Activated CD8-positive, alpha-beta memory T cell treated with anti-CD3 and anti-CD28 coated beads, Interleukin-2, amount 50 U/mL, for 48 hours (primary cell): ENCODE results near the gene TH.

Source experiments
- DNase-seq: peaks from one replicate; pipeline ENCODE4 v3.0.0-alpha.2; 2020

TH gene

DNA sequence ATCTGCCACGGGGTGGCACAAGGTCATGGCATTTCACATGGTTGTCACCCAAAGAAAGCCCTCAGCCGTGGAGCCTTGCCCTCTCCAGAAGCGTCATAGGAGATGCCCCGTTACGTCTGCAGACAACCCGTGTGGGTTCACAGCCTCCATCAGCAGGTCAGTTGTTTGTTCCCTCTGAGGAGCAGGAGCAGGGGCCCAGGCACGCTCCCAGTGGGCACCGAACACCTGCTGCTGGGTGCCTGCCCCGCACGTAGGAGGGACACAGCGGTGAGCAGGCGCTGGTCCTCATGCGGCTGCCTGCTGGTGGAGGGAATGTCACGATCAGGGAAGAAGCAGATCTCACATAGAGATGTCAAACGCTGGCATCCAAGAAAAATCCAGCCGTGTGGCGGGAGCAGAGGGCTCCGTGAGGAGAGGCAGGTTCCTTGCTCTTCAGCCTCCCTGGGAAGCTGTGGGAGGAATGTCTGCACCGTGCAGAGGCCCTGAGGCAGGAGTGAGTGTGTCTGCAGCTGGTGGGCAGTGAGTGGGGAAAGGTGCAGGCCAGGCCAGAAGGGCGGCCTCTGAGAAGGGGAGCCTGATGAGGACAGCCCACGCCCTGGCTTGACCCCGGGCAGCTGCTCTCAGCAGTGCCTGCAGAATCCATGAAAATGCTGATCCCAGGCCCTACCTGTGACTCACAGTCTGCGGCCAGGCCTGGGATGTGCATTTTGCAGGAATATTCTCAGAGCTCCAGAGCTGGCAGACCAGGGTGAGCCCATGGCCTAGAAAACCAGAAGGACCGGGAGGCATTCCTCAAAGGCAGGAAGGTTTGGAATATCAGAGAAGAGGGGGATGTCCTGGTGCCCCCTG is 36.4 kb upstream of the TH start:
- DNase-seq = peak; percentile 36

DNA sequence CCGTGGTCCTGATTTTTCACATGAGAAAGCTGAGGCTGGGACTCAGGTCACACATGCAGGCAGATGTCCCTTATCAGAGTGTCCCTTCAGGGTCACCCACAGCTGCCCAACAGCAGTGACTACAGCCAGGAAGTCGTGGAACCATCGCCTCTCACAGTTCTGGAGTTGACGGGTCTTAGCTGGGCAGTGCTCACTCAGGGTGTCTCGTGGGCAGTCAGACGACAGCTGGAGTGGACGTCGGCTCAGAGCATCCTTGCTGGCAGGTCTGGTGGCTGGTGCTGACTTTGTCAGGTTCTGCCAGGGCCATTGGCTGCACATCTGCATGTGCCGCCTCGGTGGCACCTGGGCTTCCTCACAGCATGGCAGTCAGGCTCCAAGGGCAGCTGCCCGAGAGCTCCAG is 35.6 kb upstream of the TH start:
- no peak for DNase-seq

DNA sequence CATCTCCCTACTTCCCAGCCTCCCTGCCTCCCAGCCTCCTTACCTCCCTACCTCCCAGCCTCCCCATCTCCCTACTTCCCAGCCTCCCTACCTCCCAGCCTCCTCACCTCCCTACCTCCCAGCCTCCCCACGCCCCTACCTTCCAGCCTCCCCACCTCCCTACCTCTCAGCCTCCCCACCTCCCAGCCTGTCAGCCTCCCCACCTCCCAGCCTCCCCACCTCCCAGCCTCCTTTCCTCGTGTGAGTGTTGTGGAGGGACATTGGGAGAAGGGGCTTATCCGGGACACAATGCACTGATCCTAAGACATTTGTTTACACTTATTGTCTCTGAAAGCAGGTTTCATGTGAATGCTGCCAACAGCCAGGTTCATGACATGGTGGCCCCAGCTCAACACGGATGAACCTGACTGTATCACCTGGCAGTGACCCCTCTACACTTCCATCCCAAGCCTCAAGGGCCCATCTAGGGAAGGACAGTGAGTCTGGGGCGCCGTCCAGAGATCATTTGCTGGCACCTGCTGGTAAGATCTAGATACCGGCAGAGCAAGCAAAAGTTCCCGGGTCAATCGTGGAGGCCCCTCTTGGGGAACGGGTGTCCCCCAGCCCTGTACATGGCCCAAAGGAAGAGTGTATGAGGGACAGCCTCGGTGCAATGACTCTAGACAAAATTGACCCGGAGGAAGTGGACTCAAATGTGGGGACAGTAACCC is 34.5 kb upstream of the TH start:
- DNase-seq = peak; percentile 35

DNA sequence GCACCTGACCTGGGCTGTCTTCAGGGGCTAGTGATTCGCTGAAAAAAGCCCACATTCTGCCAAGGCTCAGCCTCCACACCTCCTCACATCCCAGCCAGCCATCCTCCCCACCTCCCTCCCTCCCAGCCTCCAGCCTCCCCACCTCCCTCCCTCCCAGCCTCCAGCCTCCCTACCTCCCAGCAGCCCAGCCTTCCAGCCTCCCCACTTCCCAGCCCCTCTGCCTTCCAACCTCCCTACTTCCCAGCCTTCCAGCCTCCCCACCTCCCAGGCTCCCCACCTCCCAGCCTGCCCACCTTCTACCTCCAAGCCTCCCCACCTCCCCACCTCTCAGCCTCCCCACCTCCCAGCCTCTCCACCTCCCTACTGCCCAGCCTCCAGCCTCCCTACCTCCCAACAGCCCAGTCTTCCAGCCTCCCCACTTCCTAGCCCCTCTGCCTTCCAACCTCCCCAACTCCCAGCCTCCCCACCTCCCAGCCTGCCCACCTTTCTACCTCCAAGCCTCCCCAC is 33.7 kb upstream of the TH start:
- no peak for DNase-seq

DNA sequence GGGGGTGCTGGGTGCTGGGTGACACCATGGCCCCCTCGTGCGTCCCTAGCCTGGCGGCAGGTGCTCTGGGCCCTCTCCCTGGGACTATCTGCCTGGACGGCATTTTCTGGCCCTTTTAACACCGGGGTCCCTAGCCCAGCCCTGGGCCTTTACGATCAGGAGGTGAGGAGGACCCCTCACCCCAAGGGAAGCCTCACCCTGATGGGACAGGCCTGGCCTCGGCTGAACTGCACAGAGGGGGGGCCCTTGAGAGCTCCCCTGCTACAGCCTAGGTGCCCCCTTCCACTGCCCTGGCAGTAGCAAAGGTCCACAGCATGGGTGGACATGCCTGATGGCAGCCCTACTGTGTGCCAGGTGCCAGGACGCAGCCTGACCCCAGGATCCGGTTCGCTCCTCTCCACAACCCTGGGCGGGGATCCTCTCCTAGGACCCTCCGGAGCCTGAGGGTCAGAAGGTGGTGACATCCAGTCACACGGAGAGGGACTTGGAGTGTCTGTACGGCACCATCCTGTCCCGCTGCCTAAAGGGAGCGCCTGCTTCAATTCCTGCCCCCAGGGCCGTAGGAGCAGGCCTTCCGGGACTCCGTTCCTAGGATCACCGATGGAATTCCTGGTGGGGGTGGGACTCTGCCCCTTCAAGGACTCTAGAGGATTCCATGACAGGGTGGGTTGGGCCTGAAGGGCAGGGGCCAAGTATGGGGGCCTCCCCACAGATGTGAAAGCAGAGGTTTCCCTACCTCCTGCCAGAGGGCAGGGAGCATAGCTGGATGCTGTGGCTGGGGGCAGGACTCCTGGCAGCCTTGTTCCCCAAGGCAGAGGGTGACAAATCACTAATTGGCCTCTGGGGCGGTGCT is 33.0 kb upstream of the TH start:
- DNase-seq = peak; percentile 30

DNA sequence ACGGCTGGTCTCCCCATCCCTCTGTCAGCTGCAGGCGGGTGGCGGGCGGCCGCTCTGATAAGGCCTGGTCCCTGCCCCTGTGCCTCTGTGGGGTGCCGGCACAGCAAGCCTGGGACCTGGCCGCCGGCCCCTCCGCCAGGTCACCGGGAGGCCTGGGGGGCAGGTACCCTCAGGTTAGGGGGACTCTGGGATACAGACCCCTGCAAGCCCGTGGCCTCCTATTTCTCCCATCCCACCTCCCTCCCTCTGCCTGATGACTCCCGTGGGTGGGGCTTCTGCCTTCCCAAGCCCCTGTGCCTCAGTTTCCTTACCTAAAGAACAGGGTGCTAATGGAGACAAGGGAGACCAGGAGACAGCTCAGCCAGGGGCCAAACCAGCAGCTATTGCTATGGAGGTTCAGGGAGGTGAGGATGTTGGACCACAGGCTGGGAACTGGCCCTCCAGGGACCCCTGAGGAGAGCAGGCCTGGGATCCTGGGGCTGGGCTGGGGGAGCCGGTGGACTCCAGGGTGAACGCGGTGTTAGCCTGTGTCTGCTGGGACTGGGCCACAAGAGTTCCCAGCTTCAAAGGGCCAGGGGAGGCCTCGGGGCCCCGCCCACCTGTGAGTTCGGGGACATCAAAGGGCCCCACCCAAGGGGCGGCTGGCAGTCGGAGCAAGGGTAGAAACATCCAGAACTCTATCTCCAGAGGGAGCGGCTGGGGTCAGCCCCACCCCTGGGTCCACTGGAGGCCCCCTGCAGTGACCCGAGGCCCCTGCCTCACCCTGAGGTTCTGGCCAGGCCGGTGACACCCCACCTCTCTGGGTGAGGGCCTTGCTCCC is 32.0 kb upstream of the TH start:
- no peak for DNase-seq

DNA sequence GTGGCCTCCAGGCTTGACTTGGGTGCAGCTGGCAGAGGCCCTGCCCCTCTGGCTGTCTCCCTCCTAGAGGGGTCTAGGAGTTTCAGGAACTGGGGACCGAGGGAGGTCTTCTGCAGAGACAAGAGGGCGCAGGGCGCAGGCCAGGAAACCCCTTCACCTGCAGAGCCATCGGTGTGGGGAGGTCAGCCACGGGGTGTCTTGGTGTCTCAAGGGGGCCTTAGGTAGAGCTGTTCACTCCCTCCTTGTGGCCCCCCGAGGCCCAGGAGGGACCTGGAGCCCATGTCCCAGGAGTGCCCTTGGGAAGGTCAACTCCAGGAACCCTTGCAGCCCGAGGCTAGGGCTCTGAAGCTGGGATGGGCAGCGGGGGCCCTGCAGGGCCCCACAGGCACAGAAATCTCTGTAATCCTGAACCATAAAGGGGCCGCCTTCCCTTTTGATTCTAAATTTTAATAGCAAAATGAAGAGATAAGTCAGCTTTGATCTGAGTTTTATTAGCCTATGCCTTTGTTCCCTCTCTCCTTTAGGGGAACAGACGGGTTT is 31.4 kb upstream of the TH start:
- DNase-seq = no peak

DNA sequence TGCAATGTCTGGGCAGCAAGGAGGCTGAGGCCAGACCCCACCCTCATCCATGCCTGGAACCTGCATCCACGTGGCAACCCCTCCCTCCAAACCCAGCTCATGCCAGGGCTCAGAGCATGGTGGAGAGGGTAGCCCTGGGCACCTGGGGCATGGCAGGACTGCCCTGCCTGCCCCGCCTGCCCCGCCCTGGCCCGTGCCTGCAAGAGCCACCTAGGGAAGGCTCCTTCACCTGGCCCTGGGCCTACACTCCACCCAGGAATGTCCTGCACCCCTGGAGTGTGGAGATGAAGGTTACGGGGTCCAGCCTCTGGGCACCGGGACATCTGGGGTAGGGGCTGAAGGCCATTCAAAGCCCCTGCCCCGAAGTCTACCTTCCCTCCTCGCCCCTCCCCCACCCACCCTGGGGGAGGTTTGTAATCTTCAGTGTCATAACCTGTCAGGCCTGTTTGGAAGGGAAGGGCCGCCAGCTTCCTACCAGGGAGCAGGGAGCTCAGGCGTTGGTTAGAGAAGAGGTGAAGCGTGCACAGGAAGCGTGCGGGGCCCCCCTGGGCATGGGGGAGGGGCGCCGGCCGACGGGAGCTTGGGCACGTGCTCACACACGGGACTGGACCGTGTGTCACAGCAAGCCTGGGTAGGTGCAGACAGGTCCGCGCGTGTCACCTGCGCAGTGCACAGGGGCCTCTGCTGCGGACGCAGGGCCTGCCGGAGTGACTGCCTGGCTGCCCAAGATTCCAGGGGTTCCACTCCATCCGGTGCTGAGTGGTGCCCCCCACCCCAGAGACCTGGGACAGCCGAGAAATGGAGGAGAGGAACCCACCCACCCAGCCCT is 30.7 kb upstream of the TH start:
- no peak for DNase-seq

DNA sequence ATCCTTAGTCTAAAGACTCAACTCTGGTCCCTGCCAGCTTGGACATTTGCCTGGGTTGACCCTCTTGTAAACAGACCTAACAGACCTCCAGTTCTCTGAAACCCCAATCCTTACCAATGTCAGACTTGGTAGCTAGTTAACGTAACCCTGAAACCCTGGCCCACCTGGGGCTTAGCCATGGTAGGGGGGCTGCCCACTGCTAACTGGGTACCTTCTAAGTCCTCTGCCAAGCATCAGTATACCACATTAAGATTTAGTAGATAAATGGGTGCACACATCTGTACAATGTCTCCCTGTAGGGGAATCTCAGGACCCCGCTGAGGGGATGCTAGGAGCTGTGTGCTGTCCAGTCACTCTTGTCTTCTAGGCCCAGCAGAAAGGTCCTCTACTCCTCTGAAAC is 29.9 kb upstream of the TH start:
- DNase-seq = no peak

DNA sequence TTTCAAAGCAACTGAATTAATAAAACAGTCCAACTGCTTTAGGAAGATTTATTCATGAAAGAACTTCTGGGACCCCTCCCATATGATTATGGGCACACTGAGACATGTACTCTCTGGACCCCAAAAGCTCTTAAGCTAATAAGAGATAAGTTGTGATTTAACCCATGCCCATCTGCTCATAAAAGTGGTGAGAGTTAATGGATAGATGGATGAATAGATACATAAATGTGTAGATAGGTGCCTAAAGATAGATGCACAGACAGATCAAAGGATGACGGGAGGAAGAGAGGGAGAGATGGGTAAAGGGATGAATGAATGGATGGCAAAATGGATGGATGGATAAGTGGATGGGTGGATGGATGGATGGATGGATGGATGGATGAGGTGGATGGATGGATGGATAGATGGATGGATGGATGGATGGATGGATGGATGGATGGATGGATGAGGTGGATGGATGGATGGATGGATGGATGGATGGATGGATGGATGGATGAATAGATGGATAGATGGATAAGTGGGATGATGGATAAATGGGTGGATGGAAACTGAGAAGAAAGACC is 29.4 kb upstream of the TH start:
- DNase-seq = no peak

DNA sequence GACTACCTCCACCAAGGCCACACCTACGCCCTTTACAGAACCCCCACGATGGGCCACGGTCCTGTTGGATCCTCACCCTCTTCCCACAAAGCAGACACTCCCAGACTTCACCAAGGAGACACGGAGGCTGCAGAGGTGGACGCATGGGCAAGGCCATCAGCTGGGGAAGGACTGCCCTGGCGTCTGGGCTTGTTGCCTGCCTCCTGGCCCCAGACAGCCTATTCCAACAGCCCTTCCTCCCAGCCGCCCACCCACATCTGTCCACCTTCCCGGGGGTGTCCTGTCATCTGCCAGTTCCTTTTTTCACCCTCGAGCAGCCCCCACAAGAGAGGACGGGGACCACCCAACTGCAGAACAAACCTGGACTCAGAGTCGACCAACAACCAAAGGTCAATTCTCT is 28.9 kb upstream of the TH start:
- DNase-seq = no peak

DNA sequence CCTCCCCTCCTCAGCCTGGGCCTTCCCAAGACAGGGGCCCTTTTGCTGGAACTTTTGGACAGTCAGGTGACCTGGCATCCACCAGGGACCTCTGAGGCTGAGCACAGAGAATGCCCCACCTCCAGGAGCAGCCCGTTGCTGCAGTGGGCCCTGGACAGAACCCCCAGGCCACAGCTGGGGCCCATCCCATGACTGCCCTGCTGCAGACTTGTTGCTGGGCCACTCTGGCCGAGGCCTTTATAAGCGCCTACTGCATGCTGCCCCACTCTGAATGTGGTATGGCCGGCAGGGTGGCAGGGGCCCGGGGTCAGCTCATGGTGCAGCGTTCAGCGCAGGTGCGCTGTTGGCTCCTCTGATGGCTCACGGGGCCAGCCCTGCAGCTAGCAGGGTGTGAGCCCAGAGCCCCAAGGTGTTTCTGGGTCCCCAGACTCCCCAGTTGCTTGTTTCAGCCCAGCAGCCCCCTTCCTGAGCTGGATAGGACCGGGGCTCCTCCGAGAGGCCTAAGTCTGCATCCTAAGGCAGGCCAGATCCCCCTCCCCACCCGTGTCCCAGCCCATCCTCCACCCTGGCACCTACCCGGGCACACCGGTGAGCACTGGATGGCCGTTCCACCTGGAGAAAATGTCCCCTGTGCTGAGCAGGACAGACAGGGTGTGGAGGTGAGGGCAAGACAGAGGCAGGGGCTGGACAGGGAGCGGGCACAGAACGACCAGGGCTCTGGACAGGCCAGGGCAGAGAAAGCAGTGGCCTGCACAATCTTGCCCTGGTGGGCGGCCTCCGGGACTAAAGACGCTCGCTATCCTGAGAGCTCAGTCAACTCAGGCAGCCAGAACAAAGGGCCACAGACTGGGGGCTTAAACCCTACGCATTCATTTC is 28.1 kb upstream of the TH start:
- no peak for DNase-seq

DNA sequence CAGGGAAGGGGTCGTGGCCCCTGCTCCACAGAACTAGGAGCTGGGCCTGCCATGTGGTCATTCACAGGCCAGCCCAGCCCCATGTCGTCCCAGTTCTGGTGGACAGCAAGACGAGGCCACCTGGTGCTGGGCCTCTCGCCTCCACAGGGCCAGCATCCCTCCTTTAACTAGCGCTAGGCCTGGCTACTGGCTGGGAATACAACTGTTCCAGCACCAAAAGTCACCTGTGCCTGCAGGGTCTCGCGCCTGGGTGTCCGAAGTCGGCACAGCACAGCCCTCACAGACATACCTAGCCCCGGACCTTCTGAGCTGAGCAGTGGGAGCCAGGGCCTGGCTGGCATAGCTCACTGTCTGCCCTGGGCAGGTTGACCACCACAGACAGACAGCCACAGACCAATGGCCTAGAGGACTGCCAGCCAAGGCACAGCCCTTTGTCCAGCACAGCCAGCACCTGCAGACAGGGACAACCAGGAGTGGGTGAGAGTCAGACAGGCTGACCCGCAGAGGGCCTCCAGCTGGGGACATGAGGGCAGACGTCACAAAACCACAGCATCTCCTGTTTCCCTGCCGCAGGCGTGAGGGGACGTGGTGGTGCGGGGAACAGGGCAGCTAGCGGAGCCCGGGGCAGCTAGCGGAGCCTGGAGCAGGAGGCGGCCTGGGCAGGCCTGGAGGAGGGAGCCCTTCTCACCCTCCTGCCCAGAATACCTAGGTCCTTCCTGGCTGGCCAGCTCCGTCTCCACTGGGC is 27.2 kb upstream of the TH start:
- DNase-seq = no peak

DNA sequence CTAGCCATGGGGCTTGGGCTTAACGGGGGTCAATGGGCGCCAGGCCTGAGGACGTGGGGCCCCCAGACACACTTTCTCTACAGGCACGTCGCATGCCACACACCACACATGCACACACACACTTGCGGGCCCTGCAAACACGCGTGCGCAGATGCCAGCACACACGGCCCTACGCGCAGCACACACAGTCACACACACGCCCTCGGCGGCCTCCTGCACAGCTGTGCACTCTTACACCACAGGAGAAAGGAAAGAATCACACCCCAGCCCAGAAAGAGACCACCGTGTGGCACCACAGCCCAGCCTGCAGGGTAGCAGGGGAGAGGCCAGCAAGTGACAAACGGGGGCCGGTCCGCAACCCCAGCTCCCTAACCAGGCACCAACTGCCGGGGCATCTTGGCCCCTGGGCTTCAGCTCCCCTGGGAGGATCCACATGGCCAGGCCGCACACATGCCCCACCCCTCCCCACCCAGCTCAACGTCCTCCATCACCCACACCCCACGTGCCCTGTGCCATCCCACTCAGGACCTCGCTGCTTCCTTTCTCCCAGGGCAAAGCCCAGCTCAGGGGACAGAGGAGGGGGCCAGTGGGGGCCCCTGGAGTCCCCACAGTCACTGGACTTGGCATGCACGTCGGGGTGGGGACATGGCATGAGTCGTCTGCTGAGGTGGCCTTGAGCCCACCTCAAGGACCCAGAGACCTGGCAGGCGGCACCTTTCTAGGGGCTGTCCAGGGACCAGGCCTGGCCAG is 26.3 kb upstream of the TH start:
- DNase-seq = no peak

DNA sequence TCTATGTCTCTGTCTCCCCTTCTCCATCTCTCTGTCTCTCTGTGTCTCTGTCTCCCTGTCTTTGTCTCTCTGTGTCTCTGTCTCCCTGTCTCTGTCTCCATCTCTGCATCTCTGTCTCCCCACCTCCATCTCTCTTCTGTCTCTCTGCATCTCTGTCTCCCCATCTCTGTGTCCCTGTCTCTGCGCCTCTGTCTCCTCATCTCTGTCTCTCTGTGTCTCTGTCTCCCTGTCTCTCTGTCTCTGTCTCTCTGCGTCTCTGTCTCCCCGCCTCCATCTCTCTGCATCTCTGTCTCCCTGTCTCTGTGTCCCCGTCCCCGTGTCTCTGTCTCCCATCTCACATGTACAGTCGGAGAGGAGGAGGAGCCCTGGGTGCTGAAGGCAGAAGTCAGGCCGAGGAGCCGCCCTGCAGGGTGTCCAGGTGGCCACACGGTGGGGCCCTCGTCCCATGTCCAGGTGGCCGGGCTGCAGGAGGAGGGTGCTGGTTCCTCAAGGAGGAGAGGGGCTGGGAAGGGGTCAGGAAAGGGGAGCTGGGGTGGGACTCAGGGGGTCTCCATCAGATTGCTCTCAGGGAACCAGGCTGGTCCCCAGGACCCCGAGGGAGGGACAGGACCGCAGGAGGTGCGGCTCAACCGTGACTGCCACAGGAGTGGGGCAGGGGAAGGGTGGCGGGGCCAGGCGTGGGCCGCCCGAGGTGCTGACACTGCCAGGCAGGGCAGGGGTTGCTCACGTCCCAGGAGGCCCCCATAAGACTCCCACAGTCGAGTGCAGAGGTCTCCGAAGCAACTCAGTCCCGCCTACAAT is 25.6 kb upstream of the TH start:
- peak; percentile 87 for DNase-seq

DNA sequence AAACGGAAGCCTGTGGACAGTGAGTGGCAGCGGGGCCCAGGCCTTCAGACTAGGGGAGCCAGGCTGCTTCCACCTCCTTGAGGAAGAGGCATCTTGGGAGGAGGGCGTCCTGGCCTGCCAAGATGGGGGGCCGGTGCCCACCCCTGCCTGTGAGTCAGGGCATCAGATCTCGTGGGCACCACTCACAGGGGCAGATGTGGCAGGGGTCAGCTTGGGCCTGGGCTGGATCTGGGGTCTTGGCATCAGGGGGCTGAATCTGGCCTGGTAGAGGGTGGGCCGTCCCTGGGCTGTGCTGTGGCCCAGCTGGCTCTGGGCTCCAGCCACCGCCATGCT is 24.1 kb upstream of the TH start:
- DNase-seq = no peak
